ENCODE measurements around the gene CPSF4. TPM values are rescaled to one million over a fixed set of nuclear protein-coding genes. Genes with fewer than 3 reads are reported as not detected.

Gene CPSF4
- total RNA-seq, 4 donors from 2014 or later, result 23.7 to 41.6 (median 28.3) TPM

DNA sequence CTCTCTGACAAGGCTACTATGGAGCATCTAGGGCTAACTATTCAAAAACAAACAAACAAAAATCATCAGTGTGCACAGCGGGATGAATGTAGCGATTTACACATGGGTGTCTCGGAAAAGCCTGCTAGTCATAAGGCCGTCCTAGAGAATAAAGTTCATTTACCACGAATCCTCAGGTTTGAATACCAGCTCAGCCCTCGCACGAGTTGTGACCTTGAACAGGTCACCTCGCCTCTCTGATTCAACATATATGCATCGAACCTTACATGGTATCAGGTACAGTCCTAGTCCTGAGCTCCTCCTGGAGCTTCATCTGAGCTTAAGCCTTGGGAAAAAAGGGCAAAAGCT lies 26.7 kb downstream of the CPSF4 start:
- no peak for DNase-seq (ENCODE audit: low spot score in 2 of 2)
- TF ChIP-seq, protein P1, sequence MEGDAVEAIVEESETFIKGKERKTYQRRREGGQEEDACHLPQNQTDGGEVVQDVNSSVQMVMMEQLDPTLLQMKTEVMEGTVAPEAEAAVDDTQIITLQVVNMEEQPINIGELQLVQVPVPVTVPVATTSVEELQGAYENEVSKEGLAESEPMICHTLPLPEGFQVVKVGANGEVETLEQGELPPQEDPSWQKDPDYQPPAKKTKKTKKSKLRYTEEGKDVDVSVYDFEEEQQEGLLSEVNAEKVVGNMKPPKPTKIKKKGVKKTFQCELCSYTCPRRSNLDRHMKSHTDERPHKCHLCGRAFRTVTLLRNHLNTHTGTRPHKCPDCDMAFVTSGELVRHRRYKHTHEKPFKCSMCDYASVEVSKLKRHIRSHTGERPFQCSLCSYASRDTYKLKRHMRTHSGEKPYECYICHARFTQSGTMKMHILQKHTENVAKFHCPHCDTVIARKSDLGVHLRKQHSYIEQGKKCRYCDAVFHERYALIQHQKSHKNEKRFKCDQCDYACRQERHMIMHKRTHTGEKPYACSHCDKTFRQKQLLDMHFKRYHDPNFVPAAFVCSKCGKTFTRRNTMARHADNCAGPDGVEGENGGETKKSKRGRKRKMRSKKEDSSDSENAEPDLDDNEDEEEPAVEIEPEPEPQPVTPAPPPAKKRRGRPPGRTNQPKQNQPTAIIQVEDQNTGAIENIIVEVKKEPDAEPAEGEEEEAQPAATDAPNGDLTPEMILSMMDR (IDR thresholded peaks at IDR 0.05), result no peak
- no peak for TF ChIP-seq POLR2A (IDR thresholded peaks at IDR 0.05)
- 5 to 6% methylated on average over 9 of the region's 9 CpGs for WGBS, 2 donors
- peak overlapping the region; percentile 86 for H3K4me3 ChIP-seq (ENCODE audit: low read depth, poor library complexity, severe bottlenecking)
- intact Hi-C loops (cut with DNase I; ENCODE audit: low total_unique reads), result no loop called here

DNA sequence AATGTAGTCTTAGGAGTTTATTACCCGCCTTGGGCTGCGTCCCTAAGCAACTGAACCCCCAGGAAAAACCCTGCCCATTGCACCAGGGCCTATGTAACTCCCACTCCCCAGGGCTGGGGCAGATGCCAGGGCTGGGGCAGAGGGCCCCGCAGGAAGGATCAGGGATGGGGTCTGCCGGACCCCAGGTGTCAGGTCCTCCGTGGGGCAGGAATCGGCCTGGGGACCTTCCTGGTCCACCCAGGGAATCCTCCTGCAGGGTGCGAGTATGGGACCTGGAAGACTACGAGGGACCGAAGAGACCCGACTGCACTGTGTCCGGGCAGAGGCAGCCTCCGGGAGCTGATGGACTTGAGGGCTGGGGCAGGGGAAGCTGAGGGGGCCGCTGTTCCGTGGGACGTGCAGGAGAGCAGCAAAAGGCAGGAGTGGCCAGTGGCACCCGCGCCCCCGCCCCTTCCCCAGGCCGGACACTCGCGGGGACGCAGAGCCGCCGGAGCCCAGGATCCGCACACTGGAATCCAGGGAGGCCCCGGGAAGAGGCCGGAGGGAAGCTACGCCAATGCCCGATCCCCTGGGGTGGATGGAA lies 29.7 kb downstream of the CPSF4 start:
- DNase-seq (ENCODE audit: low spot score in 2 of 2), result no peak

DNA sequence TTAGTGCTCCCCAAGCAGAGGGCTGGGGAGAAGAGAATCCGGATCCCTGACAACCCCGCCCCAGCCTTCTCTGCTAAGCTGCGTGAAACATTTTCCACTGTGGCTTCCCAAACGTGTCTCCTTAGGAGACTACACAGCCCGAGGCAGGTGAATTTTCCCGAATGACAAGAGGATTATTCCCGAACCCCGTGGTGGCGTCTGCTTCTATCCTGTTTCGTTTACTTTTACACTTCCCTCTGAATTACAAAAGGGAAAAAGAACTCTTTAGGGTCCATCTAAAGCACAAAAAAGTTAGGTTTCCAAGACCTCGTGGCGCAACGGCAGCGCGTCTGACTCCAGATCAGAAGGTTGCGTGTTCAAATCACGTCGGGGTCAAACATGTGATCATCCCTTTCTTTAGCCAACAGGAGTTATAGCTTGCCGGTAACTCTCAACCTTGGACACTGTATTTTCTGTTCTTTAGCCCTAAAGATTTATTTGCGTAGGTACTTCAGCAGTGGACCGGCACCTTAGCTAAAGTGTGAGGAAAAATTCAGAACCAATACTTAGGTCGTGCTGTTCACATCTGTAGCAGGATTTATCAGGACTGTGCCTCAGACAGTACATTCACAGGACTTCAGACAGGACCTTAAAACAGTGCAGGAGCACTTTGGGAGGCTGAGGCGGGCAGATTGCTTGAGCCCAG lies 30.8 kb downstream of the CPSF4 start:
- TF ChIP-seq, protein P1 (IDR thresholded peaks at IDR 0.05), result no peak
- no peak for DNase-seq (ENCODE audit: low spot score in 2 of 2)
- 41 to 45% methylated on average over 23 of the region's 23 CpGs for WGBS, 2 donors
- intact Hi-C loops (cut with DNase I; ENCODE audit: low total_unique reads), result no loop called here
- H3K4me3 ChIP-seq (ENCODE audit: low read depth, poor library complexity, severe bottlenecking), result no peak overlapping the region

More for the DNA sequence above, 29.7 kb downstream of the CPSF4 start:
- H3K4me3 ChIP-seq (ENCODE audit: low read depth, poor library complexity, severe bottlenecking), result no peak overlapping the region
- 85 to 86% methylated on average over 29 of the region's 29 CpGs for WGBS, 2 donors
- TF ChIP-seq, protein P1 (IDR thresholded peaks at IDR 0.05), result no peak
- no peak for TF ChIP-seq POLR2A (IDR thresholded peaks at IDR 0.05)
- intact Hi-C loops (cut with DNase I; ENCODE audit: low total_unique reads), result no loop called here

DNA sequence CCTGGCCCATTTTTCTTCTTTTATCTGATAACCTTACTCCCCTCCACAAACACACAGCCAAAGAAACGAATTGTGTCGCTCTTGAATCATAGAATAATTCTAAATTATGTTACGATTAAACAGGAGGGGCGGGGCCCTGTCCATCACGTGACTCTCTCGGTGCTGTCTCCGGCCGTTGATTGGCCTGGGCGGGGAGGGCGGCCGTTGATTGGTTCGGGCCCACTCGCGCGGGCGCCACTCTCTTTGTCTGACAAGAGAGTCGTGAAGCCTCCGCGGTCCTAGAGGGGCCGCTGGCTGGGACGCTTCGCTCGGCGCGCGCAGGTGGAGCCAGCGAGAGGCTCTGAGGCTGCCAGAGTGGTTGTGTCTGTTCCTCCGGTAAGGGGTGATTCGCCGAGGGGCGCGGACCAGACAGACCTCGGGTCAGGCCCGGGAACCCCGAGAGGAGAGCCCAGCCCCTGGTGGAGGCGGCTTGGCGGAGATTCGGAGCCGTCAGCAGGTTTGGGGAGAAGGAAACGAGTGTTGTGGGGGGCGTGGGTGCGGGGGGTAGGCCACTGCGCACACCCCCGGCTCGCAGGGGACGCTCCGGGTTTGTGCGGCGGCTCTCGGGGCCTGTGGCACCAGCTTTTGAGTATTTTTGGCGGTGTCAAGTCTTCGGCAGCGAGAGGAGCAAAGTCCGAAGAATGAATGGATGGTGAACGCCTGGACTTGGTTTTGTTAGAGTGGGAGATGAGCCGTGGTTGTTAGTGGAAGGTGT lies 34.0 kb downstream of the CPSF4 start, which contains the start of gene ZNF789:
TSS of gene ZNF789 (plus strand) at position 330 of the 754 bp plus-strand sequence. CDS start 3,567 bp downstream, outside the sequence.
- intact Hi-C loops (cut with DNase I; ENCODE audit: low total_unique reads), result no loop called here
- DNase-seq (ENCODE audit: low spot score in 2 of 2), result peak; percentile 98 to 100
- no peak for TF ChIP-seq POLR2A (IDR thresholded peaks at IDR 0.05)
- TF ChIP-seq, protein P1 (IDR thresholded peaks at IDR 0.05), result no peak
- H3K4me3 ChIP-seq (ENCODE audit: low read depth, poor library complexity, severe bottlenecking), result peak within 1 kb of the TSS; percentile 81
- 0 to 1% methylated on average over 48 to 54 of the region's 56 CpGs for WGBS, 2 donors

DNA sequence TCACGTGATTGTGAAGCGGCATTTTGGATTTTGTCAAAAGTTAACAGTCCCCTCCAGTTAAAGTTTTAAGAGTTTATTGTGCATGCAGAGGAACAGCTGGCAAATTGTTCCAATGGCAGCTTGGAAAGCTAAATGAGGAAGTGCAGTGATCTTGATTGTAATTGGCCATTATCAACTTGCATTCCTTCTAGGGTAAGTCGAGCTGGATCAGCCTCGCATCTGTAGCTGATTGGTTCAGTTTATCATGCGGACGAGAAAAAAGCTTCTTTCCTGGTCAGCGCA lies 34.5 kb downstream of the CPSF4 start:
- WGBS, 2 donors, result 1 to 3% methylated on average over 7 of the region's 7 CpGs
- intact Hi-C loops (cut with DNase I; ENCODE audit: low total_unique reads), result no loop called here
- DNase-seq (ENCODE audit: low spot score in 2 of 2), result no peak
- TF ChIP-seq, protein P1 (IDR thresholded peaks at IDR 0.05), result no peak
- no peak for TF ChIP-seq POLR2A (IDR thresholded peaks at IDR 0.05)
- H3K4me3 ChIP-seq (ENCODE audit: low read depth, poor library complexity, severe bottlenecking), result peak overlapping the region; percentile 81

All from lower leg skin (tissue), 4 donors.